Activated naive CD8-positive, alpha-beta T cell treated with anti-CD3 and anti-CD28 coated beads, Interleukin-2, amount 50 U/mL, for 24 hours (primary cell): ENCODE results near the gene MCRIP2.

Experiments
- ATAC-seq: fragments of 150-1000 bp; cut with Tn5 transposase; one replicate; pipeline ENCODE4 v1.10.0; 2021
- DNase-seq: peaks from one replicate; pipeline ENCODE4 v3.0.0; 2021
- H3K27ac Mint-ChIP-seq: one replicate; pipeline ENCODE4 v1.8.0; 2021; ENCODE audit warnings: mild to moderate bottlenecking, mixed read lengths
- H3K27me3 Mint-ChIP-seq: one replicate; pipeline ENCODE4 v1.8.0; 2021; ENCODE audit warnings: mixed read lengths
- H3K36me3 Mint-ChIP-seq: one replicate; pipeline ENCODE4 v1.8.0; 2021; ENCODE audit warnings: low read depth, mixed read lengths
- H3K4me1 Mint-ChIP-seq: one replicate; pipeline ENCODE4 v1.8.0; 2021; ENCODE audit warnings: mixed read lengths
- H3K4me3 Mint-ChIP-seq: one replicate; pipeline ENCODE4 v1.8.0; 2021; ENCODE audit warnings: mild to moderate bottlenecking, moderate library complexity, mixed read lengths
- H3K9me3 Mint-ChIP-seq: one replicate; pipeline ENCODE4 v1.8.0; 2021; ENCODE audit warnings: mixed read lengths

MCRIP2 gene

DNA sequence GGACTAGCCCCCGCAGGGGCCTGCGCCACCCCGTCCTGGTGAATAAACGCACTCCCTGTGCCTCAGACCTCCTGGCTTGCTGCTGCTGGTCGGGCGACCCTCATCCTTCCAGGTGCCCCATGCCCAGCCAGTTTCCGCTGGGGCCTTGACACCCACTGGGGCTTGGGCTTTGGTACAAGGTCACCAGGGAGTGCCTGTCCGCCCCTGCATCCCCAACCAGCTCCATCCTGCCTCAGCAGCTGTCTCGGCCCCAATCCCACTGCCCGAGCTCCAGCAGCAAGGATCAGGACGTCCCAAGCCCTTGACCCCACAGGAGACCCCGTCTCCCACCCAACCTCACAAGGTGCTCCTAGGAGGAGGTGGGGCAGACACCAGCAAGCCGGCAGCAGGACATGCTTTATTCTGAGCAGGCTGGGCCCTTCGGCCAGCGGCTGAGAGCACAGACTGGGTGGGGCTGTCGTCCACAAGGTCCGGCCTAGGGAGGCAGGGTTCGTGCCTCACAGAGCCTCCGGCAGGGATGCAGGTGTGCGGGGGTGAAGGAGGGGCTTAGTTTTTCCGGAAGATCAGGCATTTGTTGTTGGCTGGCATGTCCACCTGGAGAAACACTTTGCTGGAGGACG is 7.5 kb upstream of the MCRIP2 start:
- Mint-ChIP-seq H3K4me3 (peak overlapping the region; percentile 51), H3K27ac (no peak overlapping the region), H3K4me1 (peaks cover 12% of the 10 kb centered on the region), H3K27me3 (peaks cover 3% of the 10 kb centered on the region), H3K36me3 (peaks cover 4% of the 10 kb centered on the region), H3K9me3 (no peaks in the 10 kb centered on the region)
- DNase-seq: no peak
- no peak for ATAC-seq

DNA sequence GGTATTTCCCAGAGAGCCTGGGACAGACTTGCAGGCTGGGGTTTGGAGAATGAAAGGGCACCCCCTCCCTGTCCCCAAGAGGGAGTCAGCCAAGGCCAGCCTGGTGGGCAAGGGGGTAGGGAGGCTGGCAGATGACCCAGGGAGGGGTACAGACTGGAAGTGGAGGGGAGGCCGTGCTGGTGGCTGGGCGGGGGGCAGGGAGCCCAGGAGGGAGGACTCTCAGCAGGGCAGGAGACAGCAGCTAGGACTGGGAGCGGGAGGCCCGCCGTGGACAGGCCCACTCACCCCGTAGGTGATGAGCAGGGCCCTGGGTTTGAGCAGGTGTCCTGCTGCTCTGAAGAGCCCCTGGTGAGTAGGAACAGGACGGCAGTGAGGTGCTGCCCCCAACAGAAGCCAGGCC is 6.6 kb upstream of the MCRIP2 start:
- peaks cover 3% of the 10 kb centered on the region for H3K27me3 Mint-ChIP-seq
- H3K4me3 Mint-ChIP-seq: peak overlapping the region; percentile 74
- H3K27ac Mint-ChIP-seq: peak overlapping the region; percentile 31
- peaks cover 4% of the 10 kb centered on the region for H3K36me3 Mint-ChIP-seq
- no peak for ATAC-seq
- no peak for DNase-seq
- H3K4me1 Mint-ChIP-seq: peaks cover 12% of the 10 kb centered on the region
- no peaks in the 10 kb centered on the region for H3K9me3 Mint-ChIP-seq

DNA sequence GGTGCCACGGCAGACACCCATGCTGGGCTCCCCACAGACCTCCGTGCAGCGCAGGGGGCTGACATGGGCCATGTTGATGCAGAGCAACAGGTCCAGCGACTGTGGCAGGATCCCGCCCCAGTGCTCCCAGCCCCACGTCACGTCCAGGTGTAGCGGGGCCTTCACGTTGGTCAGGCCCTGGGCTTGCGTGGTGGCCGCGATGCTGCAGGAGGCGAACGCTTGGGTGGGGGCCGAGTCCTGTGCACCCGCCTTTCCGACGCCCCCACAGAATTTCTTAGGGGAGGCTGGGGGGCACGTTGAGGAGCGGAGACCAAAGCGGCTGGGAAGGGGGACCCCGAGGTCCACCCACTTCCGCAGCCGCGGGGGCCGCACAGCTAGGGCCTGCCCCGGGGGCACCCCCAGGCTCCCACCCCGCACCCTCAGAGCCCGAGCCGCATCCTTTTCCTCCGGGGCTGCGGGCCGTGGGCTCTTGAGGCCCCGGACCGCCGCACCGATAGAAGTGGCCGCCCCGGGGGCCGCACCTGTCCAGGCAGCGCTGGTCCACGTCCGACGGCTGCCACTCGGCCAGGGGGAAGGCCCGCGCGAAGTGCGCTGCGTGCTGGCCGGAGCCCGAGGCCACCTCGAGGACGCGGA is 5.9 kb upstream of the MCRIP2 start:
- ATAC-seq: no peak
- Mint-ChIP-seq H3K4me1 (peaks cover 12% of the 10 kb centered on the region), H3K27me3 (peaks cover 3% of the 10 kb centered on the region), H3K27ac (peak overlapping the region; percentile 31), H3K9me3 (no peaks in the 10 kb centered on the region), H3K4me3 (peak overlapping the region; percentile 87), H3K36me3 (peaks cover 4% of the 10 kb centered on the region)
- no peak for DNase-seq

DNA sequence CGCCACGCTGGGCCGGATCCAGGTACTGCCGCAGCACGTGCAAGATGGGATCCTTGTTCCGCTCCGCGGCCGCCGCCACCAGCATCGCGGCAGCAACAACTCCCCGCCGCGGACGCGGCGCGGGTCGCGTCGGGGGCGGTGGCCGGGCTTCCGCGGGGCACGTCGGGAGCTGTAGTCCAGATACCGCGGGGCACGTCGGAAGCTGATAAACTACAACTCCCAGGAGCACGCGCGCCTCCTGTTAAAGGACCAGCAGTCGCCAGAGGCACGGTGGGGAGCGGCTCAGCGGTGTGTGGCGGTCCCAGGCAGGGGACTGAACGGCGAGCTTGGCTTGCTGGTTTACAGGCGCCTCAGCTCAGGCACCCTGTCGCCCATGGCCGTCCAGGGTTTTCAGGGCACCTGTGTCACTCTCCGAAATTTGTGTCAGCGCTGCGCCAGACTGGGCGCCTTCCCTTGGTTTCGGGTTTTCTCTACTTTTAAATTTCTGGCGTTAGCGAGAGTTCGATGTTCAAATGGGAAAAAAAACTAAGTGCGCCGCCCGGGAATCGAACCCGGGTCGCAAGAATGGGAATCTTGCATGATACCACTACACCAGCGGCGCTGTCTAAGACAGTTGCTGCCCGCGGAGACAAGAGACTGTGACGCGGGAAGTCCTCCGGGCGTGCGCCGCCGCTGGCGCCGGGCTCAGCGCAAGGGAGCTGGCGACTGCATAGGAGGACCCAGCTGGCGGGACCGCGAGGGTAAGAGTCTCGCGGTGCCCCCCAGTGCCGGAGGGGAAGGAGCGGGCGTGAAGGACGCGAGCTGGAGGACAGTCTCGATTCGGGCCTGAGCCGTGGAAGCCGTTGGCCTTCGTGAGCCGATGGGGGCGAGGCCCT is 5.2 kb upstream of the MCRIP2 start, which contains the start of gene METTL26:
Gene METTL26 (minus strand): TSS at position 100 of the 875 bp plus-strand sequence. CDS start 15 bp downstream, at position 85.
- DNase-seq (peak; percentile 92), ATAC-seq (peak; percentile 88)
- H3K27me3 Mint-ChIP-seq: peaks cover 3% of the 10 kb centered on the region
- peaks cover 4% of the 10 kb centered on the region for H3K36me3 Mint-ChIP-seq
- peak within 1 kb of the TSS; percentile 98 for H3K27ac Mint-ChIP-seq
- H3K4me1 Mint-ChIP-seq: peaks cover 12% of the 10 kb centered on the region
- no peaks in the 10 kb centered on the region for H3K9me3 Mint-ChIP-seq
- H3K4me3 Mint-ChIP-seq: peak within 1 kb of the TSS; percentile 87

DNA sequence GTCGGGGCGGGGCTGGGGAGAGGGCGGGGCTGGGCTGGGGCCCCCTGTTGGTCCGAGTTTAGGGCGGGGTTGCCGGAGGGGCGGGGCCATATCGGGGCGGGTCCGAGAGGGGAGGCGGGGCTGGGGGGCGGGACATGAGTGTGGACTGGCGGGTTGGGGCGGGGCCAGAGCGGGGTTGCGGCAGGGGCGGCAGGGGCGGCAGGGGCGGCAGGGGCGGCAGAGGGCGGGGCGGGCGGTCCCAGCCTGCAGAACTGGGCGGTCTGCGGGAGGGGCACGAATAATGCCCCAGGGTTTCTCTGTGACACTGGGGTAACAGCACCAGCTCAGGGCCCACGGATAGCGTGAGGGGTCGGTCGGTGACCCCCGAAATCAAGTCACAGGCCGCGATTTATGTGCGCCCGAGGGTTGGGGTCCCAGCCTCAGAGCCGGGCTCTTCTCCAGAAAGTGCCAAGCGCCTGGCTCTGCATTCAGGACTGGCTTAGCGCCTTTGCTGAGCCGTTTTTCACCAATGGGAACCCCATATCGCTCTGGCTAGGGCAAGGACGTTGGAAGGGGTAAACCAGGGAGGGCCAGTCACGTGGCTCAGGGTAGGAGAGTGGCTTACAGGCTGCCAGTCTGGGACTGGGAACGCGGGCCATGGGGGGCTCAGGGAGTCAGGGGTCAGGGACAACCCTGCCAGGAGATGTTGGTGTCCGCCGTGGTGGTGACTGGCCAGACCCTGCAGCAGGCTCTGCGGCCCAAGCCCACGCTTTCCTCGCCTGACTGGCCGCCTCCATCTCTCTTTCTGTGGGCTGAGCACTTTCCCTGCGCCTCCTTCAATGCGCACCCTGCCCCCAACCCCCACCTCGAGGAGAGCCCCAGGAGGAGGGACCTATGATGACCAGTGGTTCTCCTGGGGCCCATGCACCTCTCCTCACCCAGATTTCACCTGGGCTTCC is 4.3 kb upstream of the MCRIP2 start:
- H3K27ac Mint-ChIP-seq: peak overlapping the region; percentile 98
- H3K4me3 Mint-ChIP-seq: peak overlapping the region; percentile 87
- peaks cover 3% of the 10 kb centered on the region for H3K27me3 Mint-ChIP-seq
- ATAC-seq (peak; percentile 41), DNase-seq (peak; percentile 89)
- H3K9me3 Mint-ChIP-seq: no peaks in the 10 kb centered on the region
- H3K36me3 Mint-ChIP-seq: peaks cover 4% of the 10 kb centered on the region
- peaks cover 9% of the 10 kb centered on the region for H3K4me1 Mint-ChIP-seq

DNA sequence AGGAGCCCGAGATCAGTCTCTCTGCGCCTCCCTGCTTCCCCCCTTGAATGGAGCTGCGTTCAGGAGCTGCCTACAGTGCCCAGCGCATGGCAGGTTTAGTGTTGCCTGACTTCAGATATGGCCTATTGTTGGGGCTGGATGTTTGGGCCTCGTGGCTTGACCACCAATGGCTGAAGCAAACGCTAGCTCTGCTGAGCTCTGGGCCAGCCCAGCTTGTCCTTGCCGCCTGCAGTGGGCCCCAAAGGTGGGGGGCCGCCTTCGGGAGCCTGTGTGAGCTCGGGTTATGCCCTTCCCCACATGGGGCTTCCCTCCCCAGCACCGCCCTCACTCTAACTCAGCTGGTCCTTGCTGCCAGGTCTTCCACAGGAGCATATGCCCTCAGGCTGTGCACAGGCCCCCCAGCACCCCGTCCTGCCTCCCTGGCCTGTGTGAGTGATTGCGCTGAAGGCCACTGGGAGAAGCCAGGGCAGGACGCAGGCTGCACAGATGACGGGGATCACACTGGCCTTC is 3.5 kb upstream of the MCRIP2 start:
- H3K36me3 Mint-ChIP-seq: peaks cover 4% of the 10 kb centered on the region
- H3K4me3 Mint-ChIP-seq: no peak overlapping the region
- ATAC-seq (no peak), DNase-seq (no peak)
- no peaks in the 10 kb centered on the region for H3K9me3 Mint-ChIP-seq
- H3K27ac Mint-ChIP-seq: no peak overlapping the region
- peaks cover 3% of the 10 kb centered on the region for H3K27me3 Mint-ChIP-seq
- peaks cover 13% of the 10 kb centered on the region for H3K4me1 Mint-ChIP-seq

DNA sequence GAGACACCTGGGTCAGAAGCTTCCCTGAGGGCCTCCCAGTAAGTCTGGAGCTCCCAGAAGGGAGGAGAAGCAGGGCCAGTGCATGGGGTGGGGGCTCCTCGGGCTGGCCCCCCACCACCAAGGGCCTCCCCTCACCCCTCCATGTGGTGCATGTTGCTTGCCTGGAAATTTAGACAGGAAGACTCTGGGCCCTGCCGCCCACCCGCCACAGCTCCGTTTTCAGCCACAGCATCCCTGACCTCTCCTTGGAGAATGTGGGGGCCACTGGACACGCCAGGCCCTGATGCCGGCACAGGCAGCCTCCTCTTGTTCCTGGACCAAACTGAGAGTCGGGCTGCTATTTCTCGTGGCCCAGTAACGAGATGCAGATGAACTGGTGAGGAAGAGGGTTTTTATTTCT is 2.8 kb upstream of the MCRIP2 start:
- DNase-seq (no peak), ATAC-seq (no peak)
- no peaks in the 10 kb centered on the region for H3K9me3 Mint-ChIP-seq
- H3K27me3 Mint-ChIP-seq: peaks cover 3% of the 10 kb centered on the region
- peaks cover 16% of the 10 kb centered on the region for H3K4me1 Mint-ChIP-seq
- H3K4me3 Mint-ChIP-seq: no peak overlapping the region
- H3K27ac Mint-ChIP-seq: no peak overlapping the region
- H3K36me3 Mint-ChIP-seq: peaks cover 4% of the 10 kb centered on the region

DNA sequence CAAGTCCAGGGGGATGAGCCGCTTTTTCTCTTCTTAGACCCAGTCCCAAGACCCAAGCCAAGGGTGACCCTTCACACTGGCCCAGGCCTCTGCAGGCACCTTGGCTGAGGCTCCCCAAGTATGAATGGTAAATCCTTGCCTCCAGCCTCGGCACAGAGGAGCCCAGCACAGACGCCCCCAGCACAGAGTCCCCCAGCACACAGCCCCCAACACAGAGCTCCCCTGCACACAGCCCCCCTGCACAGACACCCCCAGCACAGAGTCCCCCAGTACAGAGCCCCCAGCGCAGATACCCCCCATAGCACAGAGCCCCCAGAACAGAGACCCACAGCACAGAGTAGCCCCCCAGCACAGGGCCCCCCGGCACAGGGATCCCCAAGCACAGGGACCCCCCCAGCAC is 1.0 kb upstream of the MCRIP2 start:
- H3K27me3 Mint-ChIP-seq: peaks cover 3% of the 10 kb centered on the region
- H3K36me3 Mint-ChIP-seq: peaks cover 12% of the 10 kb centered on the region
- no peaks in the 10 kb centered on the region for H3K9me3 Mint-ChIP-seq
- DNase-seq: no peak
- peaks cover 22% of the 10 kb centered on the region for H3K4me1 Mint-ChIP-seq
- H3K4me3 Mint-ChIP-seq: no peak overlapping the region
- H3K27ac Mint-ChIP-seq: no peak overlapping the region
- no peak for ATAC-seq

DNA sequence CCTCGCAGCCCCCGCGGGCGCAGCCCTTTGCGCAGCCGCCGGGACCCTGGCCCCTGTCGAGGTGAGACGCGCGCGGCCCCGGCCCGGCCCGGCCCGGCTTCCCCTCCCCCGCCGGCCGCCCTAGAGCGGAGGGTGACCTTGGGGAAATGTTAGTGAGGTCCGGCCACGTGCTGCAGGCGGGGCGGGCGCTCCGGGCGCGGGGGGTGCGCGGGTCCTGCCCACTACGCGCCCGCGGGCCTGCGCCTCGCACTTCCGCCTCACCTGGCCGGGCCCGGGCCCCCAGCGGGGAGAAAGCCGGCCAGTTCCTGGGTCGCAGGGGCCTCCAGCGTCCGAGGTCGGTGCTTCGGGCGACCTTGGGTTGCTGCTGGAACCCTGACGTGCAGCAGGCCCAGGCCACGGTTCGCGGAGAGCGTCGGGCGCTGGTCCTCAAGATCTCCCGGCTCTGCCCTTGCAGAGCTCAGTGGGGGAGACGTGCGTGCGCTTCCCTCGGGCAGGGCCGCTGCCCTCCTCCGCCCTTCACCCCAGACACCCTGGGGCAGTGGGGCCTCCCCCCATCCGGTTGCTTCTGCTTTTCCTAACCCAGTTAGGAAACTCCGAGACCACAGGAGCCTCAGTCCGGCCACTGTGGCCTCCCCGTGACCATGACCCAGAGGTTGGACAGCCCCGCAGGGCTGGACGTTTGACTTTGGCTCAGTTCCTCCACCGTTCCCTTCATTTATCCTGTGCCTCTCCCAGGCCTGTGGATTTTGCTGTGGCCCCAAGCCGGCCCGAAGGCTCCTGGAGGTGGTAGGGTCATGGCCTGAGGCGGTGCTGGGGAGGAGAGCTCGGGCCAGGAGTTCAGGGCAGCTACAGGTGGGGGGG is 791 bp downstream of the MCRIP2 start:
- Mint-ChIP-seq H3K36me3 (peaks cover 7% of the 10 kb centered on the region), H3K27ac (peak overlapping the region; percentile 67), H3K9me3 (no peaks in the 10 kb centered on the region), H3K4me3 (peak overlapping the region; percentile 80), H3K27me3 (no peaks in the 10 kb centered on the region), H3K4me1 (peaks cover 16% of the 10 kb centered on the region)
- peak; percentile 50 for DNase-seq
- peak; percentile 38 for ATAC-seq

DNA sequence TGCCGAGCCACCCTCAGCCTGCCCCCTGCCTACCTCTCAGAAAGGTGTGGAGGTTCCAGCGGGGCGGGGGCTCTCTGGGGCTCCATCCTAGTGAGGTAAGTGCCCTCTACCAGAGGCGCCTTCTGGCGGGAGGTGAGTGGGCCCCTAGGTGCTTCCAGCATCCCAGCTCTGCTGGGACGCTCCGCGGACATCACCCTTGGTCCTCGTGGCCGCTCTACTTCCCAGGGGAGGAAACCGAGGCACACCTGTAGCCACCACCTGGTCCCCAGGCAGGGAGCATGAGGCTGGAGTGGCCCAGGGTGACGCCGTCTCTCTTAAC is 1.4 kb downstream of the MCRIP2 start:
- DNase-seq (no peak), ATAC-seq (no peak)
- Mint-ChIP-seq H3K9me3 (no peaks in the 10 kb centered on the region), H3K4me1 (peaks cover 16% of the 10 kb centered on the region), H3K27ac (peak overlapping the region; percentile 67), H3K36me3 (peaks cover 7% of the 10 kb centered on the region), H3K4me3 (peak overlapping the region; percentile 80), H3K27me3 (no peaks in the 10 kb centered on the region)

DNA sequence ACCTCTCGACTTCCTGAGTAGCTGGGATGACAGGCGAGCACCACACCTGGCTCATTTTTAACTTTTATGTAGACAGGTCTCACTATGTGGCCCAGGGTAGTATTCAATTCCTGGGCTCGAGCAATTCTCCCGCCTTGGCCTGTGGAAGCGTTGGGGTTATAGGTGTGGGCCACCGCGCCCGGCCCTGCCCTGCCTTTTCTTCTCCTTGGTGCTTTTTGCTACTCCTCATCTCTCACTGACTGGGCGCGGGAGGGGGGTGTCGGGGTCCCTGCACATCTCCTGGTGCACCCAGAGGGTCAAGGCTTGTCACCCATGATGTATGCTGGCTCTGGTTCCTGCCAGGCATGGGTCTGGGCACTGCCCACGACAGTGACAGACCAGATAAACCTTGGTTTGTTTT is 2.9 kb downstream of the MCRIP2 start:
- H3K27me3 Mint-ChIP-seq: no peaks in the 10 kb centered on the region
- no peak for DNase-seq
- H3K9me3 Mint-ChIP-seq: no peaks in the 10 kb centered on the region
- peak overlapping the region; percentile 80 for H3K4me3 Mint-ChIP-seq
- no peak overlapping the region for H3K27ac Mint-ChIP-seq
- H3K4me1 Mint-ChIP-seq: peaks cover 20% of the 10 kb centered on the region
- peaks cover 9% of the 10 kb centered on the region for H3K36me3 Mint-ChIP-seq
- ATAC-seq: no peak

DNA sequence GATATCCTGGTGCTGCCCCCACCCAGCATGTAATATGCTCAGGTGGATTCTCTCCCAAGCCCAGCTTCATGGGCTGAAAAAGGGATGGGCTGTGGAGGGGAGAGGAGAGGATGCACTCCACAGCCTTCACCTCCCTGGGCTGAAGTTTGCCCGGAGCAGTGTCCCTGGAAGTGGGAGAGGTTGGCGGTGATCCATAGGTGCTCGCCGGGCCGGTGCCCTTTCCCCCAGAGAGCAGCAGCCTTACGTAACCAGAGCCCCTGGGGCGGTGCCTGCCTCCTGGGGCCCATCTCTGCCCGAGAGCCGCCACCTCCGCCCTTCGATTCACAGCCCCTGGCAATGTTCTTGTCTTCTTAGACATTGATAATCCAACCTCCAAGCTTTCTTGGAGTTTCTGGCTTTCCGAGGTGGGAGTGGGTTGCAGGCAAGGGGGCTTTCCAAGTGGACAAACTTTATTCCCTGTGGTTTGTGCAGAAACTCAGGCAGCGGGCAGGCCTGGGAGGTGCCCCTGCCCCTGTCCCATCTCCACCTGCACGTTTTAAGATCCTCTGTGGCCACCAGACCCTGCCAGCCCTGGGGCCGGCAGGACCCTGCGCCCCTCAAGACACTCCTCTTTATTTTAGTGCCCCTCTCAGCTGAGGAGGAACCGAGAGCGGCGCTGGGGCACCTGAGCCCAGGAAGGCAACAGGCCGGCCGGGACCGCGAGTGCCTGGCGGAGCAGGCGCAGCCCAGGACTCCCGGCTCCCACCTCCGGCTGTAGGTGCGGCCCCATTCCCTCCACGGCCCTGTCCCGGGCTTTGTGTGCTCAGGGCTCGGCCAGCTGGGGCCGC is 4.4 kb downstream of the MCRIP2 start:
- peaks cover 24% of the 10 kb centered on the region for H3K4me1 Mint-ChIP-seq
- DNase-seq: no peak
- no peak overlapping the region for H3K27ac Mint-ChIP-seq
- ATAC-seq: no peak
- no peaks in the 10 kb centered on the region for H3K9me3 Mint-ChIP-seq
- H3K27me3 Mint-ChIP-seq: no peaks in the 10 kb centered on the region
- H3K36me3 Mint-ChIP-seq: peaks cover 9% of the 10 kb centered on the region
- H3K4me3 Mint-ChIP-seq: no peak overlapping the region
